Hematopoietic multipotent progenitor cell treated with erythropoietin and hydrocortisone succinate and interleukin-3 and kit ligand, for 4 days (in vitro differentiated cells): ENCODE results near the gene MT1B.
"Not testable (repeated sequence)": the region's sequence is repeated elsewhere in the genome, so short reads cannot be mapped to it uniquely, and the experiment has no call there.

Experiments
- DNase-seq: peaks from one replicate; pipeline ENCODE4 v3.0.0-alpha.2; 2015

The MT1B gene

DNA sequence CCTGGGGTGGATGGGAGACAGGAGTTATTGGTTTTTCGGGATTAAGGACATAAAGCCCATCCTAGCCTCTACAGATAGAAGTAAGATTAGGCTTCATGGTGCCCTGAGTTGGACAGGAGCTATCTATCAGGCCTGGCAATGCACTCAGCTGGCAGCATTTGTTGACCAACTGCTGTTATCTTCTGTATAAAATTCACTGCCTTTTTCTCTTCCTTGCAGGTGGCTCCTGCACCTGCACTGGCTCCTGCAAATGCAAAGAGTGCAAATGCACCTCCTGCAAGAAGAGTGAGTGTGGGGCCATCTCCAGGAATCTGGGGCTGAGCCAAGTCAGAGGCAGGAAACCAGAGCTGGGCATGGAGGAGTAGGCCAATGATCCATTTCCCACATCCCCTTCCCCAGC is 12.6 kb upstream of the MT1B start:
- DNase-seq: no peak

GRCh38 chr16:56640076-56640475 is 11.6 kb upstream of the MT1B start:
- no peak for DNase-seq

- no peak for DNase-seq
These were observed 10.5 kb upstream of the MT1B start for GRCh38 chr16:56641166-56641565.

DNA sequence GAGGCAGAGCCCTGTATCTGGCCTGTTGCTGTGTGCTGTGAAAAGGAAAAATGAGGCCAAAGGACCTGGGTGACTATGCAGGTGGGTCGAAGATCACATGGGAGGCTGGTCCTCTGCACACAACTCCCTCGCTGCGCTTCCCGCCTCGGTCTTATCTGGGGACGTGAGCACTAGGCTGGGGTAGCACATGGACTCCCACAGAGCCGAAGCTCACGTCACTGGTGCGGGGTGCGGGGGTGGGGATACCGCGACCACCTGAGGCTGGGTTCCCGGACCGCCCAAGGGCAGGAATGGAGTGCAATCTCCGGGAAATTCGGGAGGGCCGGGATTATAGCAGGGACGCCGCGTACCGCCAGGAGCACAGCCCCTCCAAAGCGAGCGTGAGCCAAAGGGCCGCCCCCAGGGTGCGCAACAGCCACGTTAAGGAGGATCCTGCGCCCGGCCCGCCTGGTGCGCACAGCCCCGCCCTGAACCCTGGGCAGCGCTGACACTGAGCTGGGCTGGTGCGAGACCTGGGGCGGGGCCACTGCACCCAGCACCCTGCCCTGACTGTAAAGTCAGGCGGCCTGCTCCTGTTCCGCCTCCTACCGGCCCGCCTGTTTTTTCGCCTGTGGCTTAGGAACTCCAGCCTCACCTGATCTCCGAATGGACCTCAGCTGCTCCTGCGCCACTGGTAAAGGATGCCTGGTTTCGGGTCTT is 8.5 kb upstream of the MT1B start:
- peak; percentile 80 for DNase-seq

- DNase-seq: no peak
These were observed 7.9 kb upstream of the MT1B start for GRCh38 chr16:56643833-56644232.

DNA sequence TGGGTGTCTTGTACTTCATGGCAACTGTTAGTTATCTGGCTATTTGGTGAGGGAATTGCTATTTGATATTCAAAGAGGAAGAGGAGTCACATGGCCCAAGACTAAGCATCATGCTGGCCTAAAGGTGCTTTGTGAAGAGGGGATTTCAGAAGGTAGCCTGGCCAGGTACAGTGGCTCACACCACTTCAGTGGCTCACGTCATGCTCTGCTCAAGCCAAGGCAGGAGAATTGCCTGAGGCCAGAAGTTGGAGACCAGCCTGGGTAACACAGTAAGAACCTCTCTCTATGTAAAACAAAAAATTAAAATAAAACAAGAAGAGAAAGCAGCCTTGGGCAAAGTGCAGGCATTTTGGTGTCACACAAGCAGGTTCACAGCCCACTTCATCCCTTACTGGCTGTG is 6.4 kb upstream of the MT1B start:
- no peak for DNase-seq

DNA sequence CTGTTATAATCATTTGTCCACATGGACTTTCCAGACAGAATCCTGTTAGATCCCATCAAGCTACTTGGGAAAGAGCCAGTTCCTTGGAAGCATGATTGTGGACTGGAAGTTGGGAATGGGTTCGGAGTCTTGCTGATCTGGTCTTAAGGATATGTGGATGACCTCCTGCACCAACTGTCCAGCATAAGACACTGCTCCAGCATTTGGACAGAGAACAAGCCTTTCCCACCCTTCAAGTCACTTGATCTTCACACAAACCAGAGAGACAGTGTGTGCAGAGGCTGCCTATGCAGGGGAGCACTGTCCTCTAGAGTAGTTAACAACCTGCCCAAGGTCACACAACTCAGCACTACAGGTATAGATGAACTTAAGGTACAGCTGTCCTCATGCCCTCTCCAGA is 5.8 kb upstream of the MT1B start:
- DNase-seq: no peak

GRCh38 chr16:56647641-56648431 is 3.9 kb upstream of the MT1B start:
- no peak for DNase-seq

- no peak for DNase-seq
These were observed 2.4 kb upstream of the MT1B start for GRCh38 chr16:56649271-56649670.

DNA sequence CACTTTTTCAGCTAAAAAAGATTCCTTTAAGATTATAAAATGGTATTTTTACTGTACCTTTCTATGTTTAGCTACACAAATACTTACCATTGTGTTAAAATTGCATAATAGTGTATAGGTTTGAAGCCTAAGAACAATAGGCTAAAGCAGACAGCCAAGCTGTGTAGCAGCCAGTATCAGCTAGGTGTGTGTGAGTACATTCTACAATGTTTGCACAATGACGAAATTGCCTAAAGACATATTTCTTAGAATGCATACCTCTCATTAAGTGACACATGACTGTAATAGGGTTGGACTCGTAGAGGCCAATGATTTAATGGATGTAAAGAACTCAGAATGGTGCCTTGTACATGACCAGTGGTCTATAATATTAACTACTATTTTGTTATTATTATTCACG is 1.9 kb upstream of the MT1B start:
- DNase-seq: no peak

GRCh38 chr16:56652600-56652999 is 914 bp downstream of the MT1B start:
- DNase-seq: no peak

DNA sequence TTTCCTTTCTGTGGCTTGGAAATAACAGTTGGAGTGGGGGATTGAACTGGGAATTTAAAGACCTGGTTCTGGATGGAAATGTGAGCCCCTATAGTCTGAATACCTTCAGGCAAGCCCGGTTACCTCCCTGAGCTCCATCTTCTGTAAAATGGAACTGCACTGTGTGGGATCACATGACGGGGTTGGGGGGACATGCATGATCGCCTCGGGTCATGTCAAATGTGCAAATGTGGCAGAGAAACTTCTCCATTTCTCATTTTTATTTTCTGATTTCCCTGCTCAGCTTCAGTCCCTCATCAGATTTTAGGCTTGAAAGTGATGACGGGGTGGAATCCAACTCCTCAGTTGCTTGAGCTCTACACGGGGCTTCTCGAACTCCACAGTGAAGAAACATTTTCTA is 1.5 kb downstream of the MT1B start:
- no peak for DNase-seq

GRCh38 chr16:56657555-56658326 is 6.1 kb downstream of the MT1B start, which contains the start of gene MT1F:
Gene MT1F (plus strand): TSS chr16:56657959. CDS start chr16:56658059, 100 bp downstream.
- DNase-seq: peak; percentile 85

DNA sequence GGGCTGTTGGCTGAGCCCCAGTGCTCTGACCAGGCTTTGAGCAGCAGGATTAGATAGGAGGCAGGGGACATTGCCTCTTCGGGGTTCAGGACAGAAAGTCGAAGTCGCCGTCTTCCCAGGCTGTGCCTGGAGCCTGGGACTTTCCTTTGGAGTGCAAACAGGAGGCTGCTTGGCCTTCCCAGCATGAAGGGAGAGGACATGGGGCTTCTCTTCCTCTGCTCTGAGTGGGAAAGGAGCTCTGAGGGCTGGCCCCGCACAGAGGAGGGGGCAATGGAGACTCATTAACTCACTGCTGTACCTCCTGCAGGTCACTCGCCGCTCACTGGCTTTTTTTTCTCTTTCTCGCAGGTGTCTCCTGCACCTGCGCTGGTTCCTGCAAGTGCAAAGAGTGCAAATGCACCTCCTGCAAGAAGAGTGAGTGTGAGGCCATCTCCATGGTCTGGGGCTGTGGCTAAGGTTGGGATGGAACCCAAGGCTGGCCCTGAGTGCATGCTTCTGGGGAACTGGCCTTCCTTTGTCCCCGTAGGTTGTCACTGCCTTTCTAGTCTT is 6.7 kb downstream of the MT1B start:
- no peak for DNase-seq

DNA sequence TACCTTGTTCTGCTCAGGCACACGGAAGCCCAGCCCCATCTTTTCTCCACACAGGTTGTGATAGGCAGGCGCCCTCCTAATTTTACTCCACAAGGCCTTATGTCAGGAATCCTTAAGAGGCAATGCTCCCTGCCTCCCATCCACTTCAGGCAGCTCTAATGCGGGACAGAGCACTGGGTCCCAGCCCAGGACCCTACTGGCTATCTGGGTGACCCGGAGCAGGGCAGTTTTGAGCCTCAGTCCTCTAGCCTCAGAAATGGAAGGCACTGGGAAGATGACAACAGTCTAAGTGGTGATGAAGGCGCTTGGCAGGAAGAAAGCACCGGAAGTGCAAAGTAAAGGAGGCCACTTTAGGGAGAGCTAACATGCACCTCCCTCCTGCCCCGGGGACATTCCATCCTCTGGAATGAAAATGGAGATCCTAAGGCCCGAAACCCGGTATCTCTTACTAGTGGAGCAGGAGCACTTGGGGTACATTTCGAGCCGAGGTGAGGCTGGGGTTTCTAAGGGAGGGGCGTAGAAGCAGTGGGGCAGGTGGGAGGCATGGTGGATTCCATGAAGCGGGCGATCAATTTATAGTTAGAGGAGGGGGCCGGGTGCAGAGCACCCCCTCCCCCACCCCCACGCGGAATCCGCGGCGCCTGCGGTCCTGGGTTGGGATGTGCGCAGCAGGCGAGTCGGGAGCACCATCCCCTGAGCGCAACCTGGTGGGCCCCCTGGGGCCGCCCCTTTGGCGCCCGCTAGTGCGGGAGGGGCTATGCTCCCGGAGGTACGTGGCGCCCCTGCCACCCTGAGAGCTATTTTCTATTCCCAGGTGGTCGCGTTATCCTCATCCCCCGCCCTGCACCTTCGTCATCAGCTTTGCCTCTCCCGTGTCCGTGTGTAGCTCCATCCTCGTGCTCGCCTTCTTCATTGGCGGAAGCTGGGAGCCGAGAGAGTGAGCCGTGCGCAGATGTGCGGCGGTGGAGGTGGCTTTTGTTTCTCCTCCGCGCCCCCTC is 11.0 kb downstream of the MT1B start:
- no peak for DNase-seq

GRCh38 chr16:56664506-56664905 is 12.8 kb downstream of the MT1B start:
- no peak for DNase-seq

GRCh38 chr16:56665286-56666261 is 13.9 kb downstream of the MT1B start:
- not testable (repeated sequence) for DNase-seq

DNA sequence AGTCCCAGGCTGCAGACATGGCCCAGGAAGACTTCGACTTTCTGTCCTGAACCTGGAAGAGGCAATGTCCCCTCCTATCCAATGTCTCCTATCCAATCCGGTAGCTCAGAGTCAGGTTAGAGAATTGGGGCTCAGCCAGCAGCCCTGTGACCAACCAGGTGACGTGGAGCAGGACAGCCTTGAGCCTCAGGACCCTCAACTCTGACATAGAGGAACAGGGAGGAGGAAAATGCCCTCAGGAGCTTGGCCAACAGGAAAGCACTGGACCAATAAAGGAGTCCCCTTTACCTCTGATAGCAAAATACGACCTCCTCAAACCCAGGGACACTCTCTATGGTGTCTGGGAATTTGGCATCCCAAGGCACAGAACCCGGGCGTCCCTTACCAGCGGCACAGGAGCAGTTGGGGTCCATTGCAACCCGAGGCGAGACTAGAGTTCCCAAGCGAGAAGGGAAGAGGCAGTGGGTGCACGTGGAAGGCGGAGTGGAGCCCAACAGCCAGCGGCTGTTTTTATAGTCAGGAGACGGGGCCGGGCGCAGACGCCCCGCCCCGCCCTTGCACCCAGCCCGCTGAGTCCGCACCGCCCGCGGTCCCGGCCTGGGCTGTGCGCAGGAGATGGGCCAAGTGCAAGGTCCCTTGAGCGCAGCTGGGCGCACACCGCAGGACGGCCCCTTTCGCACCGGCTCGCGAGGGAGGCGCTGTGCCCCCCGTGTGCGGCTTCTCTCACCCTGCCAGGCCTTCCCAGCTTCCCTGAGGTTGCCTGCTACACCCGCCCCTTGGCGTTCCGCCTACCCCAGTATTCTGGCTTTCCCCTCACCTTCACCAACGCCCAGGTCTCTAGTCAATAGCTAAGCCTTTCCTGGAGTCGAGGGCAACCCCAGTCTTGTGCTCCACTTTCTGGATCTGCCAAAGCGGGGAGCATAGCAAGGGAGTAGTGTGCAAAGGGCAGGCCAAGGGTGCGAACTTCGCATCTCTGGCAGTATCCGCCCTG is 16.2 kb downstream of the MT1B start, which contains the start of gene MT1G:
MT1G (minus strand) TSS at position 485 of the 991 bp plus-strand sequence; CDS start at position 413, 72 bp downstream.
- peak; percentile 81 for DNase-seq
